Measurements from ENCODE around the gene NTRK1. TPM values are rescaled to one million over a fixed set of nuclear protein-coding genes. Genes with fewer than 3 reads are reported as not detected.
"Not testable (repeated sequence)": the region's sequence is repeated elsewhere in the genome, so short reads cannot be mapped to it uniquely, and the experiment has no call there.

The NTRK1 gene
- total RNA-seq, 1 experiment from 2014 or later: 0.53 TPM

GRCh38 chr1:156913809-156914387 lies 53.2 kb downstream of the NTRK1 start:
- in situ Hi-C loops (cut with HindIII; ENCODE audit: low pct_unique_long_range_greater_than_20kb, low sequenced_read_pairs): no loop called here
- DNase-seq (ENCODE audit: low read depth, low spot score): no peak

GRCh38 chr1:156914440-156914856 lies 53.8 kb downstream of the NTRK1 start:
- no peak for DNase-seq (ENCODE audit: low read depth, low spot score)
- in situ Hi-C loops (cut with HindIII; ENCODE audit: low pct_unique_long_range_greater_than_20kb, low sequenced_read_pairs): no loop called here

- in situ Hi-C loops (cut with HindIII; ENCODE audit: low pct_unique_long_range_greater_than_20kb, low sequenced_read_pairs): no loop called here
- DNase-seq (ENCODE audit: low read depth, low spot score): peak; percentile 81
Observed at GRCh38 chr1:156920233-156921052, 59.8 kb downstream of the NTRK1 start, which contains the start of gene LRRC71. LRRC71 (plus strand) TSS chr1:156920632; CDS start chr1:156920804, 172 bp downstream.

DNA sequence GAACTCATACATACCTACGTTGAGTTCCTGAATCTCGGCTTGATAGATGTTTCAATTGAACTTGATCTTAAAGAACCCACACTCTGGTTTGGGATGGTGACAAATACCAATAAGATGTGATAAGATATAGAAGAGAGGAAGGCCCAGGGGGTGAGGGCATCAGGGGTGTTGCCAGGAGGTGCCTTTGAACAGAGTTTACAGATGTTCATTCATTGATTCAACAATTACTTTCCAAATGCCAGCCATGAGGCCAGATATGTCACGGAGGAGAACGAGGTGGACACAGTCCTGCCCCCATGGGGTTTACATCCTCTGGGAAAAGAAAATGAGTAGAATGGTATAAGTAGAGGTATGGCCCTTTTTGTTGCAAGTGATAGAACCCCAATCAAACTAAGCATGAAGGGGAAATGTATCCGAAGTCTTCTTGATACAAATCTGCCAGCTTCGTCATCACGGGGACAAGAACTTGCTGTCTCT lies 60.4 kb downstream of the NTRK1 start:
- DNase-seq (ENCODE audit: low read depth, low spot score): no peak
- in situ Hi-C loops (cut with HindIII; ENCODE audit: low pct_unique_long_range_greater_than_20kb, low sequenced_read_pairs): no loop called here

DNA sequence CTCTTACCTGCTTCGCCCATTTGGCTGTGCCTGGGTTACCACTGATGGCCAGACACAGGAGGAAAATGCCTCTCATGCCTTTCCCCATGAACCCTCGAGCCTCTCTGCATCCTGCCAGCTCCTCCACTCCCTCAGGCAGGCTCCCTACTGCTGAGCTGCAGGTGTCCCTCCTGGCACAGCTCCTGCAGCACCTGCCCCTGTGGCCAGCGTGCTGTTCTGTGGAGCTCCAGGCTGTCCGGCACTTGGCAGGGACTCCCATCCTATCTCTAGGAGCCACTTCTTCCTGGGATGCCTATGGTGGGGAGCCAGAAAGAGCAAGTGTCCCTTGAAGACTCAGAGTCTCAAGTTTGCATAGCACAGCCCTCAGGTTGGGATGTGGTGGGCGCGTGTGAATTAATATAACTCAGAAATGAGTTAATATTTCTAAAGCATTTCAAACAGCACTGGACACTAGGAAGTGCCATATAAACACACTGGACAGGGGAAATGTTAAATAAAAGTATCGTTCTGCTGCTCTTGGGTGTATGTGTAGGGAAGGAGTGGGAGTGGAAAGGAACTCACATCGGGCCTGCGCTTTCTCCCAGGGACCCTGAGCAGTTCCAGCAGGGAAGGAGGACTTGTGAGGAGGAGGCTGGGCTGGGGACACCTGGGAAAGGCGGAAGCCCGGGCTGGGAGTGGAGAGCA lies 62.5 kb downstream of the NTRK1 start:
- DNase-seq (ENCODE audit: low read depth, low spot score): no peak
- in situ Hi-C loops (cut with HindIII; ENCODE audit: low pct_unique_long_range_greater_than_20kb, low sequenced_read_pairs): no loop called here

GRCh38 chr1:156923670-156924477 lies 63.2 kb downstream of the NTRK1 start:
- in situ Hi-C loops (cut with HindIII; ENCODE audit: low pct_unique_long_range_greater_than_20kb, low sequenced_read_pairs): no loop called here

GRCh38 chr1:156924478-156925153 lies 64.0 kb downstream of the NTRK1 start:
- no peak for DNase-seq (ENCODE audit: low read depth, low spot score)
- in situ Hi-C loops (cut with HindIII; ENCODE audit: low pct_unique_long_range_greater_than_20kb, low sequenced_read_pairs): no loop called here

More at GRCh38 chr1:156923670-156924477, 63.2 kb downstream of the NTRK1 start:
- no peak for DNase-seq (ENCODE audit: low read depth, low spot score)

DNA sequence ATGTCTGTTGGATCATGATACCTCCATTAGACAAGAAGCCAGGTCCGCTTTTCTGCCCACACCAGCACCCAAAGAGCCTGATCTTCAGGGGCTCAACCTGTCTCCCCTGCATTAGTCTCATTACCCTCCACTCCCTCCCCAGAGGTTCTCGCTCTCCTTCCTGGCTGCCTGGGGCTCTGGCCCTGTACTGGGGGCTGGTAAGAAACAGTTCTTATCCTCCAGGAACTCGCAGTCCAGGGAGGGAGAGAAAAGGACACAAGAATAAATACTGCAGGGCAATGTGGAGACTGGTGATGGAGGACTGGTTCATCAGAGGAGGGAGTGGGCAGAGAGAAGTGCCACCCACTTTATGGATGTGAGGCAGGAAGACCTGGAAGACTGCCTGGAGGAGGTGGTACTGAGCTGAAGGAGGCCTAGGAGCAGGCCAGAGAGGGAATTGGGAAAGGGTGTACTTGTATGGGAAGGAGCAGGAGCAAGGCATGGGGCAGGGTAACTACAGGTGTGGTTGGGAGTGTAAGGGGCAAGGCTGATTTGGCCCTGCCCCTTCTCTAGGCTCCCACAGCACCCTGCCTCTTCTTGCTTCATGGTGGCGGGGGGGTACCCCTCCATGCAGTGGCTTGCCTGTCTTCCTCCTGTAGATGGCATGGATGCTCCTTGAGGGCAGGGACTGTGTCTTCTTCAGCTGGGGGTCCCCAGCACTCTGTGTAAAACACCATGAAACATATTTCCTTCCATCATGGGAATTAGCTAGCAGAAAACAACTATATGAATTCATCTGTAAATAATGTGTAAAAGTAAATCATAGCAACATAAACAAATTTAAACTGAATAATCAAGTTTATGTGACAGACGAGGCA lies 64.7 kb downstream of the NTRK1 start:
- no peak for DNase-seq (ENCODE audit: low read depth, low spot score)
- in situ Hi-C loops (cut with HindIII; ENCODE audit: low pct_unique_long_range_greater_than_20kb, low sequenced_read_pairs): no loop called here

- peak; percentile 17 for DNase-seq (ENCODE audit: low read depth, low spot score)
- in situ Hi-C loops (cut with HindIII; ENCODE audit: low pct_unique_long_range_greater_than_20kb, low sequenced_read_pairs): no loop called here
Observed at GRCh38 chr1:156926175-156926574, 65.5 kb downstream of the NTRK1 start.

- DNase-seq (ENCODE audit: low read depth, low spot score); in situ Hi-C loops (cut with HindIII; ENCODE audit: low pct_unique_long_range_greater_than_20kb, low sequenced_read_pairs): not testable (repeated sequence)
Observed at GRCh38 chr1:156926695-156927094, 66.0 kb downstream of the NTRK1 start.

- peak; percentile 77 for DNase-seq (ENCODE audit: low read depth, low spot score)
- in situ Hi-C loops (cut with HindIII; ENCODE audit: low pct_unique_long_range_greater_than_20kb, low sequenced_read_pairs): no loop called here
Observed at GRCh38 chr1:156927215-156928042, 66.8 kb downstream of the NTRK1 start.

GRCh38 chr1:156928043-156928602 lies 67.5 kb downstream of the NTRK1 start:
- DNase-seq (ENCODE audit: low read depth, low spot score): no peak
- in situ Hi-C loops (cut with HindIII; ENCODE audit: low pct_unique_long_range_greater_than_20kb, low sequenced_read_pairs): no loop called here

GRCh38 chr1:156929596-156930238 lies 69.1 kb downstream of the NTRK1 start:
- no peak for DNase-seq (ENCODE audit: low read depth, low spot score)
- in situ Hi-C loops (cut with HindIII; ENCODE audit: low pct_unique_long_range_greater_than_20kb, low sequenced_read_pairs): no loop called here

DNA sequence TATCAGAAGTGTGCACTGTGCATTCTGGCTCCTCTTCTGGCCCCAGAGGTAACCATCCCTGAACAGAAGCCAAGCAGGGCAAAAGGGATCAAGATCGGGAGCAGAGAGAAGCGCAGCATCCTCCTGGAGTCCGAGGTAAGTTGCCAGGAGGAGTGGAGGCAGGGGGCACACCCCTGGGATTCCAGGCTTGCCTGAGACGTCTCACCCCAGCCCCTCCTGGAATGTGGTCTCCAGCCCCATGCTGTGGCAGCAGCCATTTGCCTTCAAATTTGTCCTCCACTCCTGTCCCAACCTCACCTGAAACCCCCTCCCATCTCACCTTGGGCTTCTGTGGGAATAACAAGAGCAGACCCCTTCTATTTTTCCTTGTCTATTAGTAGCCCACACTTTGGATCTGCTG lies 69.8 kb downstream of the NTRK1 start:
- in situ Hi-C loops (cut with HindIII; ENCODE audit: low pct_unique_long_range_greater_than_20kb, low sequenced_read_pairs): no loop called here

More for the DNA sequence above, 69.8 kb downstream of the NTRK1 start:
- DNase-seq (ENCODE audit: low read depth, low spot score): no peak
